Globus pallidus (tissue), 1 donor: ENCODE results near the gene CHTF18.

ENCODE experiments used
- DNase-seq: peaks from one replicate; pipeline ENCODE4 v3.0.0-alpha.2; 2015; ENCODE audit warnings: low spot score

The CHTF18 gene

DNA sequence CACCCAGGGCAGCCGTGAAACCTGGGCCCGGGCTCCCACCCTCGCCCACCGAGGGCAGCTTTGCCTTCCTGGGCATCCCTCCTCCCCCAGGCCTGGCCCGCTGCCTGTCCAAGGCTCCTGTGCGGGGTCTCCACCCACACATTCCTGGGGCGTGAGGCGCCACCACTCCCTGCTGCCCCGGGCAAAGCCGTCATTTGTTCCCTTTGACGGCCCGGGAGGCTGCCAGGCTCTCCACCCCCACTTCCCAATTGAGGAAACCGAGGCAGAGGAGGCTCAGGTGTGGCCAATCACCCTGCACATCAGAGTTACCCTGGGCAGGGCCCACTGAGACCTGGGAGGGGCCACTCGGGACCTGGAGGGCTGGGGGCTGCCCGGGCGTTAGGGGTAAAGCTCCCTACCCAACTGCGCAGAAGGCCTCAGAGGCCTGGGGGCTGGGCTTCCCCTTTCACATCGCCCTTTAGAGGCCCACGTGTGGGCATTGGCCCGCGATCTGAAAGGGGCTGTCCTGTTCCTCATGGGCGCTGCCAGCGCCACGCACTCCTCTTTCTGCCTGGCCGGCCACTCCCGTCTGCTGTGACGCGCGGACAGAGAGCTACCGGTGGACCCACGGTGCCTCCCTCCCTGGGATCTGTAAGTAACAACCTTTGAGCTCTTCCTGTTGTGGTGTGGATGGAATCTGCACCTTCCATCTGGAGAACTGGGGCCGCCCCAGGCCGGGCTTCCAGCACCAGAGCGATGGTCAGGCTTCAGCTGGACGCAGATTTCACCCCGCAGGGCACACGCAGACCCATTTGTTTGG lies 27.7 kb upstream of the CHTF18 start, which contains the start of gene MSLN:
MSLN (plus strand) TSS at position 190 of the 799 bp plus-strand sequence. CDS start 1,947 bp downstream, outside the sequence.
- DNase-seq: no peak

DNA sequence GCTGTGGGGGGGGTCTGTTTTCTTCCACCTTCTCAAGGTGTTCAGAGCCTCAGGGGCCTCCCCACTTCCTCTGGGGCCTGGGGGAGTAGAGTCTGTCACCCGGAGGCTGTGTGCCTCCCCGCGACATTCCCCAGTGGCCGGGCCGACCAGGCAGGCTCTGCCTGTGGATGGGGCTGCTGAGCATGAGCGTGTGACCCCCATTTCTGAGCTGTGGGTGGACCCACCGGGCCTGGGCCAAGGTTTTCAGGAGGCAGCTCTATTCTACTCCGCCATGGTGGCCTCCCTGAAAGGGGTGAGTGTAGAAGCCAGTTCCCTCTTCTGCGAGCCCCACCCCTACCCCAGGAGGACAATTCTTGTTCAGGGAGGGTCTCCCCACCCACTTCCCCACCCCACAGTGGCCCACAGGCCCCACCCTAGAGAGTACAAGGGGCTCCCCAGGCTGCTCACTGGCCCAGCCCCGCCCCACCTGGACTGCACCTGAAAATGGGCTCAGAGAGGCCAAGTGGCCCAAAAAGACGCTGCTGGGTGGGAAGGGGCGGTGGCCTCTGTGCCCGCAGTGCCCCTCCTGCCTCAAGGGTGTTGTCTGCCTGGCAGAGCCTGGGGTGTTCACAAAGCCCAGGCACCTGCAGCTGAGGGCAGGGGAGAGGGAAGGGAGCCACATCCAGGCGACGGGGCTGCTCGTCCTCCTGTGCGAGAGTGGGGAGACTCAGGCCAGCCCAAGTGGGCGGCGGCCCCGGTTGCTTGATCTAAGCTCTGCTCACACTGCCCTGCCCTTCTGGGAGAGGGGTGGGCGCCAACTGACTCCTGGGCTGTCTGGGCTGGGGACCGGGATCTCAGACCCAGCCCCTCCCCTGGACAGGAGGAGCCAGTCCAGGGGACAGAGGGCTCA lies 26.6 kb upstream of the CHTF18 start:
- no peak for DNase-seq

DNA sequence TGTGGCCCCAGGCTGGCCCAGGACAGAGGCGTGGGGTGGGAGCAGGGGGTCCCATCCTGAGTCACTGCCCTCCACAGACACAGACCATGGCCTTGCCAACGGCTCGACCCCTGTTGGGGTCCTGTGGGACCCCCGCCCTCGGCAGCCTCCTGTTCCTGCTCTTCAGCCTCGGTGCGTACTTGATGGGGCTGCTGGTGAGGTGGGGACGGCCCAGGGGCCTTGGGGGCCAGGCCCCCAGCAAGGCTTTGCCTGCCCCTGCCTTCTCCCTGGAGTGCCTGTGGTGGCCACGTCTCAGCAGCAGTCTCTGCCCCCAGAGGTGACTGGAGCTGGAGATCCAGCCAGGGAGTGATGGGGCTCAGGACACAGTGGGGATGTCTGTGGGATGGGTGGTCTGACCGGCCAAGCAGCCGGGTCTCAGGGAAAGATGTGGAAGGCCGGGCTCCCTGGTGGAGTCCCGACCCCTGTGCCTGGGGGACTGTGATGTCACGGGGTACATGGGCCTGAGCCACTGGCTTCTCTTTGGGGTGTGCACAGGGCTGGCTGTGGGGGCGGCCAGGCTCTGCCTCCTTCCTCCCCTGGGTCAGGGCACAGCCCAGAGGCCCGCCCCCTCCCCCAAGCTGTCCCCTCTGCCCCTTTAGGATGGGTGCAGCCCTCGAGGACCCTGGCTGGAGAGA lies 25.7 kb upstream of the CHTF18 start:
- DNase-seq: no peak

DNA sequence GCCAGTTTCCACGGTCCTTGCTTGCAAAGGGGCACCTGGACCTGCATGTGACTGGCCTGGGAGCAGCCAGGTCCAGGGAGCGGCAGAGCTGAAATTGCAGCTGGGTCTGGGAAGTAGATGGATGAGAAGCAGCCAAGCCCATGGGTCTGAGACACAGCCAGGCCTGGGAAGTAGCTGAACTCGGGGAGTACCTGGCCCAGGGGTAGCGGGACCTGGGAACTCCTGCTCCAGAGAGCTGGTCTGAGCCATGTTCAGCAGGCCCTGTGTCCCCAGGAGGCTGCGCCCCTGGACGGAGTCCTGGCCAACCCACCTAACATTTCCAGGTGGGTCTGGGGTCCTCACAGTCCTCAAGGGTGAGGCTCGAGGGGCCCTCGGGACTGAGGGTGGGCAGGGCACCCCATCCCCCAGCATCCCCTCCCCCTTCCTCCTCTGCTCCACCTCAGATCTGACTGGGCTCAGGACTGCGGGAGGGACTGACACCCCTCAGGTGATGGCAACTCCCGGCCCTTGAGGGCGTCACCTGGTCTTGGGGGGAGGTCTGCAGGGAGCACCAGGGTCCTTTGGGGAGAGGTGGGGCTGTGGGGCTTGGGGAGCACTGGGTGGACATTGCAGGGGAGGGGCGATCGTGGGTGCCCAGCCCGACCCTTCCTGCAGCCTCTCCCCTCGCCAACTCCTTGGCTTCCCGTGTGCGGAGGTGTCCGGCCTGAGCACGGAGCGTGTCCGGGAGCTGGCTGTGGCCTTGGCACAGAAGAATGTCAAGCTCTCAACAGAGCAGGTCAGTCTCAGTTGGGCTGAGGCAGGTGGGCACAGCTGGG lies 24.8 kb upstream of the CHTF18 start:
- no peak for DNase-seq

DNA sequence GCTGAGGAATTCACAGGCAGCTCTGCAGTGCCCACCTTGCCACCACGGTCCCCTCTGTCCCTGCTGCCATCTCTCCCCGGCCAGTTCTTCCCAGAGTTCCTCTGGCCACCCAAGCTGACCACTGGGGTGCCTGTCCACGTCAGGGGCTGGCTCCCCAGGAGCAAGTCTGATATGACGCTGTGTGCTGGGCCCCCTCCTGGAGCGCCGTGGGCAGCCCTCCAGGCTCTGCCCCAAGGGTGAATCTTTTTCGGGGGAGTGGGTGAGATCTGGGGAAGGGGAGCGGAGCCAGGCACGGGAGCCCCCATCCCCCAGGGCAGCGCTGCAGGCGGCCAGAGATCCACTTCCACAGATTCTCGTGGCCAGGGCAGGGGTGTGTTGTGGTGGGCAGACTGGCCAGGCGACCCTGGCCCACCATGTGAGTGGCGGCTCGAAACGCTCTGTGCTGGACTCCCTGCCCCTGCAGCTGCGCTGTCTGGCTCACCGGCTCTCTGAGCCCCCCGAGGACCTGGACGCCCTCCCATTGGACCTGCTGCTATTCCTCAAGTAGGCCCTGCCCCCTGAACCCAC lies 24.2 kb upstream of the CHTF18 start:
- no peak for DNase-seq

DNA sequence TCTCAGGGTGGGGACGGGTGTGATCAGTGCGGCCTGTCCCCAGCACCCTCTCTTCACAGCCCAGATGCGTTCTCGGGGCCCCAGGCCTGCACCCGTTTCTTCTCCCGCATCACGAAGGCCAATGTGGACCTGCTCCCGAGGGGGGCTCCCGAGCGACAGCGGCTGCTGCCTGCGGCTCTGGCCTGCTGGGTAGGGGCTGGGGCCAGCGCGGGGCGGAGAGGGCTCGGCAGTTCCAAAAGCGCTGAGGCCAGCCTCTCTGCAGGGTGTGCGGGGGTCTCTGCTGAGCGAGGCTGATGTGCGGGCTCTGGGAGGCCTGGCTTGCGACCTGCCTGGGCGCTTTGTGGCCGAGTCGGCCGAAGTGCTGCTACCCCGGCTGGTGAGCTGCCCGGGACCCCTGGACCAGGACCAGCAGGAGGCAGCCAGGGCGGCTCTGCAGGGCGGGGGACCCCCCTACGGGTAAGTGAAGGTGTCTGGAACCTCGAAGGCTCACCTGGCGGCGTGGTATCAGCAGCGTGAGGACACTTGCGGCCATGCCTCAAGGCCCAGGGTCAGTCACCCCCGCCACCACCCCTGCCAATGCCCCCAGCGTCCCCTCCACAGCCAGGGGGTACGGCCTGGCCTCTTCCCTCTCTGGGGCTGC lies 23.5 kb upstream of the CHTF18 start:
- no peak for DNase-seq

DNA sequence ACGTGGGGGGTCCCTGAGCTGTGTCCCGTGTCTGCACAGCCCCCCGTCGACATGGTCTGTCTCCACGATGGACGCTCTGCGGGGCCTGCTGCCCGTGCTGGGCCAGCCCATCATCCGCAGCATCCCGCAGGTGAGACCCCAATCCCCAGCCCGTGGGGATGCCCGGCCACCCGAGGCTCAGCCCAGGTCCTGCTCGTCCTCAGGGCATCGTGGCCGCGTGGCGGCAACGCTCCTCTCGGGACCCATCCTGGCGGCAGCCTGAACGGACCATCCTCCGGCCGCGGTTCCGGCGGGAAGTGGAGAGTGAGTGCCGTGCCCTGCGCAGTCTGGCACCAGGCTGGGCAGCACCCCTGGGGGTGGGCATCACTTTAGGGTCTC lies 22.9 kb upstream of the CHTF18 start:
- no peak for DNase-seq

DNA sequence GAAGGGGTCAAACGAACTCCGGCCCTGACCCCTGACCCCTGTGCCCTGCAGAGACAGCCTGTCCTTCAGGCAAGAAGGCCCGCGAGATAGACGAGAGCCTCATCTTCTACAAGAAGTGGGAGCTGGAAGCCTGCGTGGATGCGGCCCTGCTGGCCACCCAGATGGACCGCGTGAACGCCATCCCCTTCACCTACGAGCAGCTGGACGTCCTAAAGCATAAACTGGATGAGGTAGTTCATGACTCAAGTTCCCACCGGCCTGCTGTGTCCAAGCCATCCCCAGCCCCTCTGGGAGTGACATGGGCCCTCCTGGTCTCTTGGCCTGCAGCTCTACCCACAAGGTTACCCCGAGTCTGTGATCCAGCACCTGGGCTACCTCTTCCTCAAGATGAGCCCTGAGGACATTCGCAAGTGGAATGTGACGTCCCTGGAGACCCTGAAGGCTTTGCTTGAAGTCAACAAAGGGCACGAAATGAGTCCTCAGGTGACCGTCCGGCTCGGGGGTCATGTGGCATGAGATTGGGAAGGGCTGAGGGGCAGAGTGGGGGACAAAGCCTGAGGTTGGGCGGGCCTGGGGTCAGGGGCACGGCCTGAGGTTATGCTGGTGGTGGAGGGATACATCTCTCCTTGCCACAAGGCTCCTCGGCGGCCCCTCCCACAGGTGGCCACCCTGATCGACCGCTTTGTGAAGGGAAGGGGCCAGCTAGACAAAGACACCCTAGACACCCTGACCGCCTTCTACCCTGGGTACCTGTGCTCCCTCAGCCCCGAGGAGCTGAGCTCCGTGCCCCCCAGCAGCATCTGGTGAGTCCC lies 22.2 kb upstream of the CHTF18 start:
- no peak for DNase-seq

DNA sequence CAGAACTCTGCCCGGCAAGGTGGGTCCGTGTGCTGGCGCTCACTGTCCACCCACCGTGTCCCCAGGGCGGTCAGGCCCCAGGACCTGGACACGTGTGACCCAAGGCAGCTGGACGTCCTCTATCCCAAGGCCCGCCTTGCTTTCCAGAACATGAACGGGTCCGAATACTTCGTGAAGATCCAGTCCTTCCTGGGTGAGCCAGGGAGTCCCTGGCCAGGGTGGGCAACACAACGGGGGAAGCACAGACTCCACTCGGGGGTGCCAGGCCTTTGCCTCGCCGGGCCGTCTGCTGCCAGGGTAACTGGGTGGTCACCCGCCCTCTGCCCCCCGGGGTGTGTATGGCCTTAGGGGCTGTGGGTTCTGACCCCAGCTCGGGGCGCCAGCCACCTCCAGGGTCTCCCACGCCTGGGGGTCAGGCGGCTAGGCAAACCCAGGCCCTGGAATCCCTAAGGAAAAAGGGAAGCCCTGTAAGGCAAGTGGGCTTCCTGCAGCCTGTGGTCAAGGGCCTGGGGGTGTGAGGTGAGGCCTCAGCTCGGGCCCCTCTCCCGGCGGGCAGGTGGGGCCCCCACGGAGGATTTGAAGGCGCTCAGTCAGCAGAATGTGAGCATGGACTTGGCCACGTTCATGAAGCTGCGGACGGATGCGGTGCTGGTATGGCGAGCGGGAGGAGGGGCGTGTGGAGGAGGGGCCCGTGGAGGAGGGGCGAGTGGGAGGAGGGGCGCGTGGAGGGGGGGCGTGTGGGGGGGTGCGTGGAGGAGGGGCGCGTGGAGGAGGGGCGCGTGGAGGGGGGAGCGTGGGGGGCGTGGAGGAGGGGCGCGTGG lies 21.4 kb upstream of the CHTF18 start:
- DNase-seq: no peak

DNA sequence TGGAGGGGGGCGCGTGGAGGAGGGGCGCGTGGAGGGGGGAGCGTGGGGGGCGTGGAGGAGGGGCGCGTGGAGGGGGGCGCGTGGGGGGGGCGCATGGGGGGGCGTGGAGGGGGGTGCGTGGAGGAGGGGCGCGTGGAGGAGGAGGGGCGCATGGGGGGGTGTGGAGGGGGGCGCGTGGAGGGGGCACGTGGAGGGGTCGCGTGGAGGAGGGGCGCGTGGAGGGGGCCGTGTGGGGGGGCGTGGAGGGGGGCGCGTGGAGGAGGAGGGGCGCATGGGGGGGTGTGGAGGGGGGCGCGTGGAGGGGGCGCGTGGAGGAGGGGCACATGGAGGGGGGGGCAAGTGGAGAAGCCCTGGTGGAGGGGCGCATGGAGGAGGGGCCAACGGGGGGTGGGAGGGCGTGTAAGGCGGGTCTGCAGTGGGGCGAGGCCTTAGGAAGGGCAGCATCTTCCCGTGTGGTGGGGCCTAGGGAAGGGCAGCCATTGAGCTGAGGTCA lies 20.6 kb upstream of the CHTF18 start:
- no peak for DNase-seq

DNA sequence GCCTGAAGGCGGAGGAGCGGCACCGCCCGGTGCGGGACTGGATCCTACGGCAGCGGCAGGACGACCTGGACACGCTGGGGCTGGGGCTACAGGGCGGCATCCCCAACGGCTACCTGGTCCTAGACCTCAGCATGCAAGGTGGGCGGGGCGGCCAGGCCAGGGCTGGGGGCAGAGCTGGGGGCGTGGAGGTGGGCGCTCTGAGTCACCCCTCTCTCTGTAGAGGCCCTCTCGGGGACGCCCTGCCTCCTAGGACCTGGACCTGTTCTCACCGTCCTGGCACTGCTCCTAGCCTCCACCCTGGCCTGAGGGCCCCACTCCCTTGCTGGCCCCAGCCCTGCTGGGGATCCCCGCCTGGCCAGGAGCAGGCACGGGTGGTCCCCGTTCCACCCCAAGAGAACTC lies 20.0 kb upstream of the CHTF18 start:
- DNase-seq: no peak

DNA sequence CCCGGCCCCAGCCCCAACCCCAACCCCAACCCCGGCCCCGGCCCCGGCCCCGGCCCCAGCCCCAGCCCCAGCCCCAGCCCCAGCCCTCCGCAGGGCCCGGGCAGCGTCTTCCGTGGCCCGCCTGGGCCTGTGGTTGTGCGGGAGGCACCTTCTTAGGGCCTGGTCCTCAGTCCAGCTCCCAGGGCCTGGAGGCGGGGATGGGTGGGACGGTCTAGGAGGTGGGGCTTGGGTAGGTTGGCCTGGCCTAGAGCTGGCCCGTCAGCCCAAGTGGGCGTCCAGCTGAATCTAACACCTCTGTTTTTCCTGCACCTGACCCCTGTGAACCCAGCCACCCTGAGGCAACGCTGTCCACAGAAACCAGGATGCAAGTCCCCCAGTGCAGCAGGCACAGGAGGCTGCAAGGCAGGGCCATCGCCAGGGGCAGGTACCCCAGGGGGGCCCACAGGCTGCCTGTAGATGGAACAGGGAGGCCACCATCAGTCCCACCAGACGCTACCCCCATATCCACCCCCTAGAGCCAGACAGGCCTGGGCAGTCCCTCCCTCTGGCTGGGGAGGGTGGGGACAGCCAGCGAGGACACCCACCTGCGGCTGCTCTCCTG lies 19.1 kb upstream of the CHTF18 start:
- DNase-seq: no peak

DNA sequence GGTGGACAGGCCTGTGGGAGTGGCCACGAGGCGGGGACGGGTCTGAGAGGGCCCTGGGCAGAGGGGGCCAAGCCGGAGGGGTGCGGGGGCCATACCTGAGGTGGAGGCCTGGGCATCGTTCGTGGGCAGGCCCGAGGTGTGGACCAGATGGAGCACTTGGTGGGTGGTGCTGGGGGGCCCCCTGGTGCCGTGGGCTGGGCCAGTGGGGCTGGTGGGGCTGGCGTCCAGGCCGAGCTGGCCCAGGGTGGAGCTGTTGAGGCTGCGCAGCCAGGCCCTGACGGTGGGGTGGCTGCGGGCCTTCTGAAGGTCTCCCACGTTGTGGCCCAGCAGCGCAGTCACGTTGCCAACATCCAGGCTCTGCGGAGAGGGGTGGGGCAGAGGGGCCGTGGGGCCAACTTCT lies 18.5 kb upstream of the CHTF18 start:
- DNase-seq: no peak

DNA sequence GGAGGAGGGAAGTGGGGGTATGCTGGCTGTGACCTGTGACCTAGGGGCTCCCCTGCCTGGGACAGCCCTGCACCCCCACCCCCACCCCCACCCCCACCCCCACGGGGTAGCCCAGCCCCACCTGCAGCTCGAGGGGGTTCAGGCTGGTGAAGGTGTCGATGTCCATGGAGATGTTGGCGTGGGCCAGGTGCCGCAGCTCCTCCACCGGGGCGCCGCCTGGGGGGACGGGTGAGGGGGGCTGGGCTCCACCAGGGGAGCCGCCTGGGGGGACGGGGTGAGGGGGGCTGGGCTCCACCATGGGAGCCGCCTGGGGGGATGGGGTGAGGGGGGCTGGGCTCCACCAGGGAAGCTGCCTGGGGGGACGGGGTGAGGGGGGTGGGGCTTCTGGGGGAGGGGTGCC lies 18.0 kb upstream of the CHTF18 start:
- no peak for DNase-seq

DNA sequence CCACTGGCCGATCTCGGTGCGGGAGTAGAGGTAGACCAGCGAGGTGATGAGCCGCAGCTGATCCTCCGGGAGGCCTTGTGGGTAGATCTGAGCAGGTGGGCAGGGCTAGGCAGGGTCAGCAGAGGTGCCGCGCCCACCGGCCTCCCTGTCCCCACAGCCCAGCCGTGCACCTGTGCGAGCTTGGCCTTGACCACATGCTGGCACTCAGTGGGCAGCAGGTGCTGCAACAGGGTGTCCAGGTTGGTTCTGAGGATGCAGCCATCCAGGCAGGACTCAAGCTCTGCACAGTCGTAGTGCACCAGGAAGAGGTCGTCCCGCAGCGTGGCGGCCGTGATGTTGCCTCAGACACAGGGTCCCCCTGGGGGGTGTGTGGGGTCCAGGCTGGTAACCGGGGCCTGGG lies 15.5 kb upstream of the CHTF18 start:
- DNase-seq: no peak

DNA sequence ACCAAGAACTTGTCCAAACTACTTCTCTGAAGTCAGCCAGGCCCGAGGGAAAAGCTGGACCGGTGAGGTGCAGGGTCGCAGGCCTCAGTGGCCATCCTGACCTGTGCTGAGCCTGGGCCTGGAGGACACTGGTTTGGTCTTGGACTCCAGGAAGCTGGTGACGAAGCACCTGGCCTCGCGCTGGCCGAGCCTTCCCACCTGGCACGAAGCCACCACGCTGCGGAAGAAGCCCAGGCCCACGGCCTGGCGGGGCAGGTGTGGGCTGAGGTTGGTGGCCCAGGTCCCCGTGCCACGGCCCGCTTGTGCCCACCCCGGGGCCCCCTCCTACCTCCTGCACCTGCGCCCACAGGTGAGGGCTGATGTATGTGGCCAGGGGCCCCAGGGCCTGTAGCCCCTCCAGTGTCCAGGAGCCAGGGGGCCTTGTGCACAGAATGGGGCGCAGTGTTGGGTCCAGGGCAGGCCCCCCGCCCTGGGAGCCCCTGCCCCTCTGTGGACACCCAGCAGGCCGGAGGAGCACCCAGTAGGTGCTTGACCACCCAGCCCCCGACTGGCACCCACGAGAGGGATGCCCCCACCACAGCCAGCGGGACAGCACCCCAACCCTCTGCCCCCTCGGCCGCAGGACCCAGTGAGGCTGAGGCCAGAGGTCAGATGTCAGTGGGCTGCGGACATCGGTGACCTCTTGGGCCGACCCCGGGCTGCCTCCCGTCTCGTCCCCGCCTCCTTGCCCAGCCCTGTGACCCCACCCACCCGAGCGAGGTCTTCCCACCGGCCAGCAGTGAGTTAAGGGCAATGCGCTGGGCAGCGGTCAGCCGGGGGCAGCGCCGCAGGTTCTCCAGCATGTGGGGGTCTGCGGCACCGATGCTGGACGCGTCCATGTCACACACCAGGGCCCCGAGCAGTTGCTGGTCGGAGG lies 14.1 kb upstream of the CHTF18 start:
- no peak for DNase-seq

DNA sequence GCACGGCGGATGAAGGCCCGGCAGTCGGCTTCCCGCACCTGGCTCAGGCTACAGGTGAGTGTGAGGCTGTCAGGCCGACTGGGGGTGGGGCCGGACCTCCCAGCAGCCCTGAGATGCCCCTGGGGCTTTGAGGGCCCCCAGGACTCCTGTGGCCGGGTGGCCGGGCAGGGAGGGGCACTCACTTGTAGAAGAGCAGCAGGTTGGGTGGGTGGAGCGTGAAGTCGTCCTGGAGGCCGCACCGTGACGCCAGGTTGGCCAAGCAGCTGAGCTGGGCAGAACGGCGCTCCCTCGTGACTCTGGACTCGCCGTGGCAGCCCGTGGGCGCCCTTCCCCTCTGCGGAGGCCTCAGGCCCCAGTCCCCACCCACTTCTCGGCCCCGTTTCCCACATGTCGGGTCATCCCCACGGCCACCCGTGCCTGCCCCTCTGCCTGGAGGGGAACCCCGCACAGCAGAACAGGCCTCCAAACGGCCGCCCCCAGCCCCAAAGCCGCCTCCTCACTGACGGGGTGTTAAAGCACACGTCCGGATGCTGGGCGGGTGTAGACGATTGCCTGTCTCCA lies 13.1 kb upstream of the CHTF18 start:
- no peak for DNase-seq
